HCT116 (cell line): ENCODE measurements around the gene NFIA. TPM values are rescaled to one million over a fixed set of nuclear protein-coding genes. Genes with fewer than 3 reads are reported as not detected.

Experiments used
- ATAC-seq: fragments of 200-7000 bp; cut with Tn5 transposase; 2 replicates; pipeline ENCODE4 v1.9.1; 2020; ENCODE audit warnings: mild to moderate bottlenecking, moderate library complexity
- BruUV-seq: library from RNA; stranded (reverse); fragments of 400-500 nt; replicated peaks from 2 replicates; lab custom pipeline; 2021; lab: Mats Ljungman, UMichigan
- CTCF ChIA-PET: fragments of 300-600 bp; sonication (Branson Sonifier 250); formaldehyde crosslinking; loops from one replicate; lab custom pipeline; 2021; ENCODE audit warnings: antibody characterized with exemption; lab: Charles Lee
- POLR2A ChIA-PET: fragments of 300-600, 350-600 bp; sonication (Branson Sonifier 250); formaldehyde crosslinking; loops from one replicate; lab custom pipeline; 2021; ENCODE audit warnings: antibody characterized with exemption; lab: Charles Lee
- RAD21 ChIA-PET, 2 experiments: fragments of 300-600 bp; sonication (Branson Sonifier 250); formaldehyde crosslinking; loops; one replicate each; lab custom pipeline; 2023; ENCODE audit warnings: low total read pairs in 2 of 2; ENCODE audit not compliant: uncharacterized antibody in 2 of 2, unreplicated experiment in 2 of 2, low non-redundant PET in 1 of 2; lab: Charles Lee
- DNase-seq: peaks from one replicate; pipeline ENCODE4 v3.0.0-alpha.2; 2010; ENCODE audit warnings: low read depth, low spot score
- H2AFZ ChIP-seq: fragments of 200-600 bp; shearing (Covaris generic), sonication (generic); 2 replicates; pipeline ENCODE4 v1.6.1; 2017; ENCODE audit warnings: low read depth, mixed run types, mixed read lengths, antibody characterized with exemption, low read length; ENCODE audit not compliant: poor library complexity, severe bottlenecking
- H3K27ac ChIP-seq: 2 replicates; pipeline ENCODE4 v1.5.1; 2012; ENCODE audit warnings: low read depth, low read length
- H3K27me3 ChIP-seq: fragments of 200-600 bp; sonication (generic); 2 replicates; pipeline ENCODE4 v1.6.1; 2016; ENCODE audit warnings: mixed run types, low read length, mixed read lengths; ENCODE audit not compliant: insufficient read depth
- H3K36me3 ChIP-seq, 2 experiments: fragments of 200-500 bp in 1 of 2; fragments of 200-600 bp in 1 of 2; sonication (Bioruptor generic) in 1 of 2; sonication (generic) in 1 of 2; 2 replicates each; pipeline versions ENCODE4 v1.5.1 to v1.6.1; 2014 to 2016; ENCODE audit warnings: low read length in 2 of 2, inconsistent platforms in 1 of 2, mixed read lengths in 1 of 2, mixed run types in 1 of 2; ENCODE audit not compliant: insufficient read depth in 2 of 2, control insufficient read depth in 1 of 2
- H3K4me1 ChIP-seq, 2 experiments: fragments of 200-600 bp in 1 of 2; sonication (generic) in 1 of 2; 2 replicates each; pipeline versions ENCODE4 v1.5.1 to v1.6.1; 2012 to 2017; ENCODE audit warnings: low read length in 2 of 2, inconsistent platforms in 1 of 2, mild to moderate bottlenecking in 1 of 2, mixed read lengths in 1 of 2, mixed run types in 1 of 2, moderate library complexity in 1 of 2; ENCODE audit not compliant: insufficient read depth in 2 of 2, control insufficient read depth in 1 of 2
- H3K4me2 ChIP-seq: fragments of 200-600 bp; sonication (generic); 2 replicates; pipeline ENCODE4 v1.6.1; 2017; ENCODE audit warnings: mixed run types, low read length, mixed read lengths
- H3K4me3 ChIP-seq, 2 experiments: fragments of 200-600 bp in 1 of 2; sonication (generic) in 1 of 2; replicated peaks in 1 of 2; 2 replicates each; pipeline ENCODE4 v1.5.1; 2011 to 2016; ENCODE audit warnings: low read length in 2 of 2, control low read depth in 1 of 2, low read depth in 1 of 2, mild to moderate bottlenecking in 1 of 2, mixed read lengths in 1 of 2, mixed run types in 1 of 2
- H3K79me2 ChIP-seq: fragments of 200-600 bp; sonication (generic); 2 replicates; pipeline ENCODE4 v1.6.1; 2017; ENCODE audit warnings: mild to moderate bottlenecking, mixed run types, low read length, moderate library complexity, mixed read lengths; ENCODE audit not compliant: insufficient read depth
- H3K9ac ChIP-seq: fragments of 200-600 bp; sonication (generic); 2 replicates; pipeline ENCODE4 v1.6.1; 2016; ENCODE audit warnings: low read length, mixed read lengths
- H3K9me2 ChIP-seq: fragments of 200-600 bp; sonication (generic), shearing (Covaris generic); 2 replicates; pipeline ENCODE4 v1.6.1; 2017; ENCODE audit warnings: mixed run types, mild to moderate bottlenecking, moderate library complexity; ENCODE audit not compliant: insufficient read depth
- H3K9me3 ChIP-seq, 2 experiments: fragments of 200-500 bp in 1 of 2; fragments of 200-600 bp in 1 of 2; sonication (Bioruptor generic) in 1 of 2; sonication (generic) in 1 of 2; 2 replicates each; pipeline ENCODE4 v1.6.1; 2014 to 2017; ENCODE audit warnings: low read length in 2 of 2, mixed read lengths in 2 of 2, inconsistent platforms in 1 of 2, low read depth in 1 of 2, mild to moderate bottlenecking in 1 of 2, mixed run types in 1 of 2, moderate library complexity in 1 of 2; ENCODE audit not compliant: control insufficient read depth in 1 of 2, insufficient read depth in 1 of 2
- H4K20me1 ChIP-seq: fragments of 200-600 bp; sonication (generic), shearing (Covaris generic); 2 replicates; pipeline ENCODE4 v1.6.1; 2017; ENCODE audit warnings: mixed run types, mild to moderate bottlenecking, moderate library complexity; ENCODE audit not compliant: insufficient read depth
- CBX3 ChIP-seq: IDR thresholded peaks from 2 replicates; pipeline ENCODE4 v1.6.1; 2012; ENCODE audit warnings: low read depth
- CEBPB ChIP-seq: IDR thresholded peaks from 2 replicates; pipeline ENCODE4 v1.6.1; 2012; ENCODE audit warnings: low read depth
- ELF1 ChIP-seq: IDR thresholded peaks from 2 replicates; pipeline ENCODE4 v1.6.1; 2012; ENCODE audit warnings: low read depth, borderline replicate concordance
- EZH2 ChIP-seq: fragments of 200-600 bp; sonication (generic); IDR thresholded peaks from 2 replicates; pipeline ENCODE4 v1.6.1; 2017; ENCODE audit warnings: antibody characterized with exemption, mixed run types
- EZH2phosphoT487 ChIP-seq: fragments of 200-600 bp; IDR thresholded peaks from 2 replicates; pipeline ENCODE4 v1.6.1; 2018; ENCODE audit warnings: antibody characterized with exemption, borderline replicate concordance
- FOSL1 ChIP-seq: IDR thresholded peaks from 2 replicates; pipeline ENCODE4 v1.6.1; 2012; ENCODE audit warnings: low read depth
- MAX ChIP-seq: IDR thresholded peaks from 2 replicates; pipeline ENCODE4 v1.6.1; 2012
- POLR2A ChIP-seq: IDR thresholded peaks from 2 replicates; pipeline ENCODE4 v1.7.0; 2011; ENCODE audit warnings: borderline replicate concordance; ENCODE audit not compliant: insufficient read depth, insufficient read length; ENCODE audit errors: extremely low read depth
- POLR2AphosphoS5 ChIP-seq: IDR thresholded peaks from 2 replicates; pipeline ENCODE4 v1.6.1; 2011; ENCODE audit warnings: mild to moderate bottlenecking, low read depth, low read length, moderate library complexity
- RAD21 ChIP-seq: IDR thresholded peaks from 2 replicates; pipeline ENCODE4 v1.6.1; 2012; ENCODE audit warnings: low read depth, mild to moderate bottlenecking
- REST ChIP-seq: IDR thresholded peaks from 2 replicates; pipeline ENCODE4 v1.6.1; 2012; ENCODE audit warnings: low read depth
- SIN3A ChIP-seq: IDR thresholded peaks from 2 replicates; pipeline ENCODE4 v1.6.1; 2012; ENCODE audit warnings: low read depth
- SP1 ChIP-seq: IDR thresholded peaks from 2 replicates; pipeline ENCODE4 v1.6.1; 2012; ENCODE audit warnings: low read depth
- YY1 ChIP-seq: IDR thresholded peaks from 2 replicates; pipeline ENCODE4 v1.6.1; 2011; ENCODE audit warnings: low read length, low read depth, moderate library complexity, mild to moderate bottlenecking; ENCODE audit not compliant: insufficient replicate concordance; ENCODE audit errors: extremely low read depth
- ZNF274 ChIP-seq: fragments of 200-500 bp; sonication (Bioruptor generic); IDR thresholded peaks from 2 replicates; pipeline ENCODE4 v1.6.1; 2014; ENCODE audit warnings: mild to moderate bottlenecking, low read depth, low read length, inconsistent platforms
- intact Hi-C: fragments of 100-400 bp; cut with micrococcal nuclease; formaldehyde crosslinking; loops from 2 replicates; pipeline ENCODE4 v1.10.0; 2022
- total RNA-seq: library from RNA; stranded (reverse); gene quantifications from one replicate; pipeline ENCODE4 v1.2.1, GENCODE V29; 2021; ENCODE audit not compliant: unreplicated experiment
- TF ChIP-seq, protein P1 (sequence below), 3 experiments: fragments of 200-600 bp in 1 of 3; sonication (generic) in 1 of 3; IDR thresholded peaks in 2 of 3; conservative IDR thresholded peaks in 1 of 3; 2 replicates each; pipeline ENCODE4 v1.5.1; 2012 to 2017; ENCODE audit warnings: low read depth in 2 of 3, low read length in 2 of 3, antibody characterized with exemption in 1 of 3, borderline replicate concordance in 1 of 3, control low read depth in 1 of 3, mild to moderate bottlenecking in 1 of 3, mixed read lengths in 1 of 3, mixed run types in 1 of 3, moderate library complexity in 1 of 3; ENCODE audit not compliant: insufficient read depth in 1 of 3
- TF ChIP-seq, protein P2 (sequence below): IDR thresholded peaks from 2 replicates; pipeline ENCODE4 v1.6.1; 2011; ENCODE audit warnings: mild to moderate bottlenecking, low read length, moderate library complexity; ENCODE audit not compliant: insufficient replicate concordance; ENCODE audit errors: extremely low read depth

Gene NFIA
- total RNA-seq, 1 experiment from 2014 or later = 17.2 TPM

DNA sequence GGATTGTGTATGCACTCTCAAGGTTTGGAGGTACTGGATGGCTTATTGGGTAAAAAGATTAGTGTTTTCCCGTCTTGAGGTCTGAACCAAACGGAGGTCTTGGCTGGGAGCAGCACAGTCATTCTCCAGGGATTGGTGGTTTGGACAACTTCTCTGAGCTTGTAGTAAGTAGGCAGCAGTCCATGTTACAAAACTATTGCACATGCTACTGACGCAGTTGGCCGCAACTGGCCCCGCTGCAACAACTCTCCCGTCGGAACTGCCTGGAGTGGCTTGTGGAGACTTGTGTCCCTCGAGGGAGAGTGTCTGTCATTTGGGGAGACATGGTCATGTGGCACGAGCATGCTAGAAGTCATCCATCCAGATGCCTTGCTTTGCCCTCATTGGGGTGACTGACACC, 366.6 kb downstream of the NFIA start:
- DNase-seq = no peak
- no peaks in the 10 kb centered on the region for H4K20me1 ChIP-seq
- CTCF ChIA-PET = no interaction called here
- TF ChIP-seq ELF1 (no peak), ZNF274 (no peak), REST (no peak), YY1 (no peak), POLR2A (no peak), EZH2phosphoT487 (no peak), CEBPB (no peak), SP1 (no peak), SIN3A (no peak), POLR2AphosphoS5 (no peak), FOSL1 (no peak), EZH2 (no peak), CBX3 (no peak), RAD21 (no peak), MAX (no peak)
- TF ChIP-seq, protein P1, sequence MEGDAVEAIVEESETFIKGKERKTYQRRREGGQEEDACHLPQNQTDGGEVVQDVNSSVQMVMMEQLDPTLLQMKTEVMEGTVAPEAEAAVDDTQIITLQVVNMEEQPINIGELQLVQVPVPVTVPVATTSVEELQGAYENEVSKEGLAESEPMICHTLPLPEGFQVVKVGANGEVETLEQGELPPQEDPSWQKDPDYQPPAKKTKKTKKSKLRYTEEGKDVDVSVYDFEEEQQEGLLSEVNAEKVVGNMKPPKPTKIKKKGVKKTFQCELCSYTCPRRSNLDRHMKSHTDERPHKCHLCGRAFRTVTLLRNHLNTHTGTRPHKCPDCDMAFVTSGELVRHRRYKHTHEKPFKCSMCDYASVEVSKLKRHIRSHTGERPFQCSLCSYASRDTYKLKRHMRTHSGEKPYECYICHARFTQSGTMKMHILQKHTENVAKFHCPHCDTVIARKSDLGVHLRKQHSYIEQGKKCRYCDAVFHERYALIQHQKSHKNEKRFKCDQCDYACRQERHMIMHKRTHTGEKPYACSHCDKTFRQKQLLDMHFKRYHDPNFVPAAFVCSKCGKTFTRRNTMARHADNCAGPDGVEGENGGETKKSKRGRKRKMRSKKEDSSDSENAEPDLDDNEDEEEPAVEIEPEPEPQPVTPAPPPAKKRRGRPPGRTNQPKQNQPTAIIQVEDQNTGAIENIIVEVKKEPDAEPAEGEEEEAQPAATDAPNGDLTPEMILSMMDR (IDR thresholded peaks at IDR 0.05 in 2 of 3, conservative IDR thresholded peaks at IDR 0.05 in 1 of 3; ENCODE audit: borderline replicate concordance in 1 of 3, insufficient read depth in 1 of 3, low read depth in 2 of 3, low read length in 2 of 3) = no peak
- TF ChIP-seq, protein P2, sequence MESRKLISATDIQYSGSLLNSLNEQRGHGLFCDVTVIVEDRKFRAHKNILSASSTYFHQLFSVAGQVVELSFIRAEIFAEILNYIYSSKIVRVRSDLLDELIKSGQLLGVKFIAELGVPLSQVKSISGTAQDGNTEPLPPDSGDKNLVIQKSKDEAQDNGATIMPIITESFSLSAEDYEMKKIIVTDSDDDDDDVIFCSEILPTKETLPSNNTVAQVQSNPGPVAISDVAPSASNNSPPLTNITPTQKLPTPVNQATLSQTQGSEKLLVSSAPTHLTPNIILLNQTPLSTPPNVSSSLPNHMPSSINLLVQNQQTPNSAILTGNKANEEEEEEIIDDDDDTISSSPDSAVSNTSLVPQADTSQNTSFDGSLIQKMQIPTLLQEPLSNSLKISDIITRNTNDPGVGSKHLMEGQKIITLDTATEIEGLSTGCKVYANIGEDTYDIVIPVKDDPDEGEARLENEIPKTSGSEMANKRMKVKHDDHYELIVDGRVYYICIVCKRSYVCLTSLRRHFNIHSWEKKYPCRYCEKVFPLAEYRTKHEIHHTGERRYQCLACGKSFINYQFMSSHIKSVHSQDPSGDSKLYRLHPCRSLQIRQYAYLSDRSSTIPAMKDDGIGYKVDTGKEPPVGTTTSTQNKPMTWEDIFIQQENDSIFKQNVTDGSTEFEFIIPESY = no peak
- TF ChIP-seq, all 23 proteins: peak for 0
- Histone ChIP-seq H3K79me2 (no peaks in the 10 kb centered on the region), H3K27me3 (no peaks in the 10 kb centered on the region), H3K36me3 (no peaks in the 10 kb centered on the region), H3K27ac (no peak overlapping the region), H3K4me3 (no peak overlapping the region), H3K9me2 (no peaks in the 10 kb centered on the region), H2AFZ (no peak overlapping the region), H3K4me2 (no peak overlapping the region), H3K9ac (no peak overlapping the region), H3K9me3 (no peaks in the 10 kb centered on the region), H3K4me1 (peaks cover 0 to 3% of the 10 kb centered on the region in 2 experiments; a peak in 1 of 4 replicates)
- RAD21 ChIA-PET = no interaction called here
- no peak for ATAC-seq
- BruUV-seq = no TSS peak
- intact Hi-C loops = no loop called here
- POLR2A ChIA-PET = no interaction called here
